B cell (primary cell): Measurements from ENCODE around the gene ADAMTSL1. TPM values are rescaled to one million over a fixed set of nuclear protein-coding genes. Genes with fewer than 3 reads are reported as not detected.

ENCODE experiments used
- ATAC-seq: fragments of 200-7000 bp; cut with Tn5 transposase; one replicate; pipeline ENCODE4 v1.10.0; 2021; ENCODE audit warnings: low read depth, mild to moderate bottlenecking, moderate number of reproducible peaks, moderate library complexity
- CTCF ChIA-PET: fragments of 350-600 bp; sonication (Branson Sonifier 250); formaldehyde crosslinking; loops from one replicate; lab custom pipeline; 2021; ENCODE audit warnings: antibody characterized with exemption, inconsistent platforms; lab: Charles Lee
- POLR2A ChIA-PET: fragments of 350-600 bp; sonication (Branson Sonifier 250); formaldehyde crosslinking; loops from one replicate; lab custom pipeline; 2021; ENCODE audit warnings: antibody characterized with exemption; lab: Charles Lee
- DNase-seq: peaks from one replicate; pipeline ENCODE4 v3.0.0; 2013
- H2AFZ ChIP-seq: 2 replicates; pipeline ENCODE4 v1.6.1; 2012; ENCODE audit warnings: mild to moderate bottlenecking, low read depth, low read length; ENCODE audit not compliant: insufficient read depth, poor library complexity, severe bottlenecking
- H3K27ac ChIP-seq, 2 donors: 1 replicate in 1 of 2; 2 replicates in 1 of 2; pipeline ENCODE4 v1.5.1; 2012 to 2013; ENCODE audit warnings: low read length in 2 of 2, mild to moderate bottlenecking in 2 of 2, moderate library complexity in 1 of 2
- H3K27me3 ChIP-seq, 4 experiments: fragments of 200-600 bp in 1 of 4; sonication (generic) in 1 of 4; replicated peaks in 1 of 4; 1 replicate in 2 of 4; 2 replicates in 2 of 4; pipeline versions ENCODE4 v1.6.1 to v1.7.0; 2013 to 2016; ENCODE audit warnings: low read length in 3 of 4, mild to moderate bottlenecking in 2 of 4, mixed read lengths in 1 of 4, moderate library complexity in 1 of 4; ENCODE audit not compliant: insufficient read depth in 4 of 4, control insufficient read depth in 3 of 4; ENCODE audit errors: control extremely low read depth in 1 of 4
- H3K36me3 ChIP-seq, 2 experiments: replicated peaks in 1 of 2; 1 replicate in 1 of 2; 2 replicates in 1 of 2; pipeline versions ENCODE4 v1.6.1 to v1.7.1; 2013; ENCODE audit warnings: low read length in 1 of 2; ENCODE audit not compliant: insufficient read depth in 2 of 2, control insufficient read depth in 1 of 2; ENCODE audit errors: control extremely low read depth in 1 of 2, extremely low read depth in 1 of 2
- H3K4me1 ChIP-seq, 2 donors: fragments of 200-600 bp in 1 of 2; sonication (generic) in 1 of 2; 1 replicate in 1 of 2; 2 replicates in 1 of 2; pipeline versions ENCODE4 v1.5.1 to v1.6.1; 2013 to 2017; ENCODE audit warnings: low read length in 2 of 2; ENCODE audit not compliant: control insufficient read depth in 2 of 2, insufficient read depth in 2 of 2
- H3K4me2 ChIP-seq: replicated peaks from 2 replicates; pipeline ENCODE3; 2012; ENCODE audit warnings: mild to moderate bottlenecking, low read depth, low read length; ENCODE audit not compliant: poor library complexity, severe bottlenecking
- H3K4me3 ChIP-seq, 5 experiments: fragments of 200-600 bp in 1 of 5; sonication (generic) in 1 of 5; 1 replicate in 3 of 5; 2 replicates in 2 of 5; pipeline versions ENCODE4 v1.5.1 to v1.7.0; 2011 to 2016; ENCODE audit warnings: low read length in 4 of 5, mild to moderate bottlenecking in 4 of 5, low read depth in 2 of 5, control low read depth in 1 of 5, moderate library complexity in 1 of 5; ENCODE audit not compliant: insufficient read depth in 1 of 5; ENCODE audit errors: control extremely low read depth in 1 of 5, extremely low read depth in 1 of 5
- H3K79me2 ChIP-seq: fragments of 200-600 bp; sonication (generic); one replicate; pipeline ENCODE4 v1.6.0; 2016; ENCODE audit warnings: low read length; ENCODE audit not compliant: control insufficient read depth, insufficient read depth
- H3K9ac ChIP-seq: fragments of 200-600 bp; sonication (generic); 2 replicates; pipeline ENCODE4 v1.6.1; 2017; ENCODE audit warnings: mild to moderate bottlenecking, low read length, moderate library complexity
- H3K9me3 ChIP-seq, 3 donors: one replicate each; pipeline versions ENCODE4 v1.6.1 to v1.7.1; 2013; ENCODE audit warnings: low read length in 2 of 3; ENCODE audit not compliant: control insufficient read depth in 2 of 3, insufficient read depth in 1 of 3; ENCODE audit errors: control extremely low read depth in 1 of 3
- H4K20me1 ChIP-seq: 2 replicates; pipeline ENCODE4 v1.6.0; 2012; ENCODE audit warnings: mild to moderate bottlenecking, low read length; ENCODE audit not compliant: insufficient read depth, control insufficient read depth, poor library complexity, severe bottlenecking
- H3K27ac Mint-ChIP-seq: one replicate; pipeline ENCODE4 v1.8.0; 2021; ENCODE audit warnings: mixed read lengths
- H3K27me3 Mint-ChIP-seq: one replicate; pipeline ENCODE4 v1.8.0; 2021; ENCODE audit warnings: mixed read lengths
- H3K4me1 Mint-ChIP-seq: one replicate; pipeline ENCODE4 v1.8.0; 2021; ENCODE audit warnings: mixed read lengths
- H3K4me3 Mint-ChIP-seq: one replicate; pipeline ENCODE4 v1.8.0; 2021; ENCODE audit warnings: mixed read lengths
- H3K9me3 Mint-ChIP-seq: one replicate; pipeline ENCODE4 v1.8.0; 2022; ENCODE audit warnings: mixed read lengths; ENCODE audit not compliant: insufficient read depth
- EZH2 ChIP-seq: IDR thresholded peaks from 2 replicates; pipeline ENCODE4 v1.6.1; 2012; ENCODE audit warnings: borderline replicate concordance, low read depth, mild to moderate bottlenecking, moderate library complexity, low read length; ENCODE audit not compliant: insufficient read depth, poor library complexity, severe bottlenecking
- WGBS: methylation state at CpG from one replicate; pipeline ENCODE4 v1.1.5; 2013; ENCODE audit warnings: missing lambda C conversion rate; ENCODE audit not compliant: insufficient coverage; 5-methylcytosine and 5-hydroxymethylcytosine counted together
- intact Hi-C: fragments of 100-400 bp; cut with micrococcal nuclease; formaldehyde crosslinking; loops from one replicate; pipeline ENCODE4 v1.10.0; 2022
- polyA plus RNA-seq: library from polyadenylated mRNA; depleted of rRNA; stranded (reverse); fragments of >200 nt; gene quantifications from 2 replicates; pipeline ENCODE4 v1.2.3, GENCODE V29; 2012
- total RNA-seq, 2 donors: library from RNA; stranded (reverse); fragments of 120-200 nt in 1 of 2; gene quantifications; 1 replicate in 1 of 2; 2 replicates in 1 of 2; pipeline versions ENCODE4 v1.2.3 to v1.2.4, GENCODE V29; 2013 to 2022
- TF ChIP-seq, protein P1 (sequence below): fragments of 200-600 bp; IDR thresholded peaks from one replicate; pipeline ENCODE4 v1.8.0; 2022; ENCODE audit warnings: antibody characterized with exemption, mild to moderate bottlenecking

ADAMTSL1 gene
- total and polyA plus RNA-seq, 2 donors (not counting 1 experiment from before 2014, with no cell fraction given) = not detected

- H3K27me3 ChIP-seq = no peaks in the 10 kb centered on the region
- no peaks in the 10 kb centered on the region for H3K27me3 Mint-ChIP-seq
- 74% methylated on average over 2 of the region's 8 CpGs for WGBS
- no peak overlapping the region for H3K9ac ChIP-seq
- no peak overlapping the region for H3K27ac Mint-ChIP-seq
- no peak overlapping the region for H2AFZ ChIP-seq
- no peaks in the 10 kb centered on the region for H4K20me1 ChIP-seq
- DNase-seq = no peak
- ChIA-PET CTCF (no interaction called here), POLR2A (no interaction called here)
- no peak overlapping the region for H3K4me3 ChIP-seq
- no peak overlapping the region for H3K27ac ChIP-seq
- no peaks in the 10 kb centered on the region for H3K4me1 ChIP-seq
- H3K79me2 ChIP-seq = no peaks in the 10 kb centered on the region
- no peaks in the 10 kb centered on the region for H3K9me3 Mint-ChIP-seq
- intact Hi-C loops = no loop called here
- peaks cover 0 to 5% (median 0%) of the 10 kb centered on the region in 3 donors for H3K9me3 ChIP-seq
- H3K36me3 ChIP-seq = no peaks in the 10 kb centered on the region
- TF ChIP-seq, protein P1, sequence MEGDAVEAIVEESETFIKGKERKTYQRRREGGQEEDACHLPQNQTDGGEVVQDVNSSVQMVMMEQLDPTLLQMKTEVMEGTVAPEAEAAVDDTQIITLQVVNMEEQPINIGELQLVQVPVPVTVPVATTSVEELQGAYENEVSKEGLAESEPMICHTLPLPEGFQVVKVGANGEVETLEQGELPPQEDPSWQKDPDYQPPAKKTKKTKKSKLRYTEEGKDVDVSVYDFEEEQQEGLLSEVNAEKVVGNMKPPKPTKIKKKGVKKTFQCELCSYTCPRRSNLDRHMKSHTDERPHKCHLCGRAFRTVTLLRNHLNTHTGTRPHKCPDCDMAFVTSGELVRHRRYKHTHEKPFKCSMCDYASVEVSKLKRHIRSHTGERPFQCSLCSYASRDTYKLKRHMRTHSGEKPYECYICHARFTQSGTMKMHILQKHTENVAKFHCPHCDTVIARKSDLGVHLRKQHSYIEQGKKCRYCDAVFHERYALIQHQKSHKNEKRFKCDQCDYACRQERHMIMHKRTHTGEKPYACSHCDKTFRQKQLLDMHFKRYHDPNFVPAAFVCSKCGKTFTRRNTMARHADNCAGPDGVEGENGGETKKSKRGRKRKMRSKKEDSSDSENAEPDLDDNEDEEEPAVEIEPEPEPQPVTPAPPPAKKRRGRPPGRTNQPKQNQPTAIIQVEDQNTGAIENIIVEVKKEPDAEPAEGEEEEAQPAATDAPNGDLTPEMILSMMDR = no peak
- no peak for TF ChIP-seq EZH2
- H3K4me2 ChIP-seq = no peak overlapping the region
- no peaks in the 10 kb centered on the region for H3K4me1 Mint-ChIP-seq
- no peak overlapping the region for H3K4me3 Mint-ChIP-seq
- no peak for ATAC-seq
Measured at GRCh38 chr9:18707489-18708205, 233.7 kb downstream of the ADAMTSL1 start.

GRCh38 chr9:18708429-18708828, 234.5 kb downstream of the ADAMTSL1 start:
- H3K9me3 ChIP-seq = peaks cover 0 to 5% (median 0%) of the 10 kb centered on the region in 3 donors
- H3K27me3 ChIP-seq = no peaks in the 10 kb centered on the region
- H3K27ac Mint-ChIP-seq = no peak overlapping the region
- ChIA-PET CTCF (no interaction called here), POLR2A (no interaction called here)
- no peaks in the 10 kb centered on the region for H3K4me1 Mint-ChIP-seq
- no peak overlapping the region for H3K4me2 ChIP-seq
- H3K9me3 Mint-ChIP-seq = no peaks in the 10 kb centered on the region
- no peak overlapping the region for H3K9ac ChIP-seq
- no peak overlapping the region for H3K4me3 Mint-ChIP-seq
- no peaks in the 10 kb centered on the region for H4K20me1 ChIP-seq
- intact Hi-C loops = no loop called here
- no peaks in the 10 kb centered on the region for H3K4me1 ChIP-seq
- WGBS = 94% methylated on average over 2 of the region's 4 CpGs
- ATAC-seq (no peak), DNase-seq (no peak)
- H3K27me3 Mint-ChIP-seq = no peaks in the 10 kb centered on the region
- no peak for TF ChIP-seq EZH2
- TF ChIP-seq, protein P1 = no peak
- H3K79me2 ChIP-seq = no peaks in the 10 kb centered on the region
- no peak overlapping the region for H3K4me3 ChIP-seq
- no peak overlapping the region for H2AFZ ChIP-seq
- no peaks in the 10 kb centered on the region for H3K36me3 ChIP-seq
- no peak overlapping the region for H3K27ac ChIP-seq
